SH-SY5Y (cell line): ENCODE measurements around the gene CCDC117.

ENCODE experiments used
- GATA2 ChIP-seq: IDR thresholded peaks from 2 replicates; pipeline ENCODE4 v1.6.1; 2011; ENCODE audit warnings: mild to moderate bottlenecking, low read depth, low read length
- GATA3 ChIP-seq: IDR thresholded peaks from 2 replicates; pipeline ENCODE4 v1.6.1; 2011; ENCODE audit warnings: low read depth, mild to moderate bottlenecking, low read length, moderate library complexity

DNA sequence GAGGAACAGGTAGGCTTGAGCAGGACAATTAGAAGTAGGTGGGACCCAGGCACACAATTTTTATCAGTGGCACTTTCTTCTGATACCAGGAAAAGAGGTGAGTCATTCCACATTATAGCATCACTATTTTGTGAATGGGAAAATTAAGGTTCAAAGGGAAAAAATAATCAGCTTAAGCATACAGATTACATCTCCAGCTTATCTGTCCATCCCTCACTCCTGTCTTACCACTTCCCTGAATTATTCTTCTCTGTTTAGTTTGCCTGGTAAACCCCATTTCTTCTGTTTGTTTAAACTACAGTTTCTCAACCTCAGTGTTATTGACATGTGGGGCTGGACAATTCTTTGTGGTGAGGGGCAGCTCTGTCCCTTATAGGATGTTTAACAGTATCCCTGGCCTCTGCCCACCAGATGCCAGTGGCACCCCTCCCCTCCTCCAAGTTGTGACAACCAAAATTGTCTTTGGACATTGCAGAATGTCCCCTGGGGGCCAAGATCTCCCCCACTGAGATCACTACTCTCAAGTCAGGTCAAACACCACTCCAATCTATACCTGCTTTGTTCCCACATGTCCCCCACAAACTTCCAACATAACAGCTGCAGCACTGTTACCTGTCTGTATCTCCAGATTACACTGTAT is 36.3 kb downstream of the CCDC117 start:
- TF ChIP-seq GATA2 (no peak), GATA3 (no peak)
